ENCODE data around the gene IPO9.

GRCh38 chr1:201916649-201917249, 87.8 kb downstream of the IPO9 start:
- TF ChIP-seq, protein P1, sequence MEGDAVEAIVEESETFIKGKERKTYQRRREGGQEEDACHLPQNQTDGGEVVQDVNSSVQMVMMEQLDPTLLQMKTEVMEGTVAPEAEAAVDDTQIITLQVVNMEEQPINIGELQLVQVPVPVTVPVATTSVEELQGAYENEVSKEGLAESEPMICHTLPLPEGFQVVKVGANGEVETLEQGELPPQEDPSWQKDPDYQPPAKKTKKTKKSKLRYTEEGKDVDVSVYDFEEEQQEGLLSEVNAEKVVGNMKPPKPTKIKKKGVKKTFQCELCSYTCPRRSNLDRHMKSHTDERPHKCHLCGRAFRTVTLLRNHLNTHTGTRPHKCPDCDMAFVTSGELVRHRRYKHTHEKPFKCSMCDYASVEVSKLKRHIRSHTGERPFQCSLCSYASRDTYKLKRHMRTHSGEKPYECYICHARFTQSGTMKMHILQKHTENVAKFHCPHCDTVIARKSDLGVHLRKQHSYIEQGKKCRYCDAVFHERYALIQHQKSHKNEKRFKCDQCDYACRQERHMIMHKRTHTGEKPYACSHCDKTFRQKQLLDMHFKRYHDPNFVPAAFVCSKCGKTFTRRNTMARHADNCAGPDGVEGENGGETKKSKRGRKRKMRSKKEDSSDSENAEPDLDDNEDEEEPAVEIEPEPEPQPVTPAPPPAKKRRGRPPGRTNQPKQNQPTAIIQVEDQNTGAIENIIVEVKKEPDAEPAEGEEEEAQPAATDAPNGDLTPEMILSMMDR (IDR thresholded peaks at IDR 0.05) = no peak
- TF ChIP-seq POLR2A (IDR thresholded peaks at IDR 0.05) = no peak

Measured in esophagus squamous epithelium (tissue), 4 donors.